NK-92 (cell line): ENCODE results near the gene CADM2.
"Not testable (repeated sequence)": the region's sequence is repeated elsewhere in the genome, so short reads cannot be mapped to it uniquely, and the experiment has no call there.

ENCODE experiments used
- DNase-seq: peaks from one replicate; lab custom pipeline; 2025; ENCODE audit not compliant: unreplicated experiment; lab: John Stamatoyannopoulos, UW

Gene CADM2

GRCh38 chr3:85631070-85631469 is 672.3 kb downstream of the CADM2 start:
- DNase-seq: no peak

- no peak for DNase-seq
These were observed 674.1 kb downstream of the CADM2 start for GRCh38 chr3:85632921-85633320.

- no peak for DNase-seq
These were observed 693.6 kb downstream of the CADM2 start for GRCh38 chr3:85652360-85652759.

DNA sequence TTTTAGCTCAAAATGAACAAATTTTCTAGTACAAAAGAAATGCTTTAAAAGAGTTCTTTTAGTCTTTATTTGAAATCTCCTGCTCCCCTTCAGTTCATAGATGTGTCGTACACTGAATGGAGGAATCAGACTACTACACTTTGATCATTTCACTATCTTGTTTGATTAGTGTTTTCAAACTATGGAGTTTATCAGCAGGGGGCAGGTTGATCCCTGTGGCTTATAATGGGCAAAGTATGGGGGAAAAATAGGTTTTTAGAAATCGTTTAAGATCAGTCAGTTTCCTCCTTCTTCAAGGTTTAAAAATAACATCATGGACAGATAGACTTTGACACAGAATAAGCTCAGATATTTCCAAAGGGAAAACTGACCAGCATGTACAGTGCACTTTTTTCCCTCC is 701.7 kb downstream of the CADM2 start:
- no peak for DNase-seq

GRCh38 chr3:85662462-85662861 is 703.7 kb downstream of the CADM2 start:
- no peak for DNase-seq

DNA sequence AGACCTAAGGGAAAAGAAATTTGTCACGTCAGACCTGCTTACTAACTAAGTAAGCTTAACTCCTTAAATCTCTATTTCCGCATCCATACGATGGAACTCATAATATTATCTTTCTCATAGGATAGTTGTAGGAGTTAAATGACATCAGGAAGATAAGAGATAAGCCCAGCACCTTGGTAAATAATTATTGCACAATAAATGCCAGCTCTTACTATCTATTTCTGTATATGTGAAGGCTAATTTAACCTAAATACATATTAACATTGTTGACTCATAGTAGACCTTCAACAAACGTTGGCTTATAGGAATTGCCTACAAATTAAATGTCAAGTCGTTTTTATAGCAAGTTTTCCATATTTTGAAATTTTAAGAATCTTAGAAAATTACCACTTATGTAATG is 709.0 kb downstream of the CADM2 start:
- no peak for DNase-seq

- DNase-seq: no peak
These were observed 711.9 kb downstream of the CADM2 start for GRCh38 chr3:85670634-85671205.

DNA sequence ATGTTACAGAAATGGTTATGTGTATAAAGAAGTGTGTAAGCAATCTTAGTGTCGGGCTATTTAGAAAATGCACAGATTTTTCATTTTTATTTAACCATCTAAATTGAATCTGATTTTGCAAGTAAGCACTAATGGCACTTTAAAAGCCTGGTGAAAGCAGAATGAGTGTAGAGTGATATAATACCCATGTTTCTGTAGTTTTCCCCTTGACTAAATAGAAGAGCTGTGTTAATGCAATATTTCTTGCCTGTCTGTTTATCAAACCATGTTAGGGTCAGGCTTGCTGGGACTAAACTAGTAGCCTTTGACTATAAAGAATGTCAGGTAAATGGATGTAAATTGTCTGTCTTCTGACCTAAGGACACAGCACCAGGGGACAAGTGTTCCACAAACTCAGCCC is 714.0 kb downstream of the CADM2 start:
- no peak for DNase-seq

- no peak for DNase-seq
These were observed 719.9 kb downstream of the CADM2 start for GRCh38 chr3:85678713-85679112.

- DNase-seq: no peak
These were observed 723.1 kb downstream of the CADM2 start for GRCh38 chr3:85681906-85682305.

GRCh38 chr3:85691196-85691595 is 732.4 kb downstream of the CADM2 start:
- no peak for DNase-seq

DNA sequence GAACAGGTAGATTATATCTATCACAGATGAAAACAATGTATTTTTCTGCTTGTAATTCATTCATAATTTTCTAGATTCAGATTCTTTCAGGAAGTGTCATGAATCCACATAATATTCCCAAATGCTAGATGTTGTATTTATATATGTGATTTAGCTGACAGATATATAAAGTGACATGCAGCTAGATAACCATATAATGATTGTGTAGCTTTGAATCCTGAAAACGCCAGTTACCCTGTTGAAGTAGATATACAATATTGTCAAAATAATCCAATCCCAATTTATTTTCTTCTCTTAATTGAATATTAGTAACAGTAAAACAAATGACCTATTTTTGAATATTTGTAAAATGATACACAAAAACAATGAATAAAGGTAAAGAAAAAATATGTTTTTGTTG is 738.4 kb downstream of the CADM2 start:
- no peak for DNase-seq

- no peak for DNase-seq
These were observed 747.3 kb downstream of the CADM2 start for GRCh38 chr3:85706130-85706529.

- DNase-seq: not testable (repeated sequence)
These were observed 749.5 kb downstream of the CADM2 start for GRCh38 chr3:85708325-85708724.

- no peak for DNase-seq
These were observed 750.6 kb downstream of the CADM2 start for GRCh38 chr3:85709346-85709892.

- no peak for DNase-seq
These were observed 751.7 kb downstream of the CADM2 start for GRCh38 chr3:85710490-85710889.

DNA sequence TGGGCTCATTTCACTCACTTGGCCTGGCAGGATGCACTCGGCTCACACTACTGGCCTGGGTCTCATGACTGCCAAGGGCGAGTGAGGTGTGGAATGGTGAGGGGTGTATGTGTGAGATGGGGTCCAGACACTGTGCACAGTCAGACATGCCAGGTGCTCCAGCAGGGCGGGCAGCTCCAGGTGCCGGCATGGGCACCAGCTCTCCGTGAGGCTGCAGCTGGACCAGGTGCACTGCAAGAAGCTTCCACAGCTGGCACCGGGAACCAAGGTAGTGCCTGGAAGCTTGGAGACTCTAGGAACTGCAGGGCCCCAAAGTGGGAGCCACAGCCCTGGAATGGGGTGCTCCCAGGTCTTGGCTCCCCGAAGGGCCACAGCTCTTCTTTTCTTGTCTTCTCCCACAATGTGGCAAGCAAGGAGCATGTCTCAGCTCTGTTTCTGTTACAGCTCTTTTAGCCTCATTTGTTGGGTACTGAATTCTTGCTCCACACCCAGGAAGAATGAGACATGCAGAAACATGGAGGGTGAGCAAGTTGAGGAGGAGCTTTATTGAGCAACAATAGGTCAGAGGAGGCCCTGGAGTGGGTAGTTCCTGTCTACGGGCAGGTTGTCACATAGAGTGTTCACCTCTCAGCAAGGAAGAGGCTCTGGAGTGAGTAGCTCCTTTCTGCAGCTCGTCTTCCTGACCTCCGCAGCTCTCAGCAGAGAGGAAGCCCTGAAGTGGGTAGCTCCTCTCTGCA is 762.8 kb downstream of the CADM2 start:
- DNase-seq: no peak

DNA sequence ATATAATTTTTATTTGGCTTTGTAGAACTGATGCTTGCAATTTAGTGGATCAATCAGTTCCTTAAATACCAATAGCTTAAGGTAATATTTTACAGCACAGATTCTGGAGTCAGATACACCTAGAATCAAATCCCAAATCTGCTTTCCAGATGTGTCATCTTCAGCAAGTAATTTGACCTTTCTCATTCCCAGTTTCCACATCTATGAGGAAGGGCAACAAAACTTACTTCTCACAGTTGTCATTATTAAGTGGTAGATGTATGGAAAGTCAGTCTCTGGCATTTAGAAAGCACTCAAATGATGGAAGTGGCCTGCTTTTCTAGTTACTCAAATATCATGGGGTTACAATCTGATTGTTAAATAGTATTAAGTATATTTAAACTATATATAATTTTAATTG is 767.0 kb downstream of the CADM2 start:
- DNase-seq: no peak

DNA sequence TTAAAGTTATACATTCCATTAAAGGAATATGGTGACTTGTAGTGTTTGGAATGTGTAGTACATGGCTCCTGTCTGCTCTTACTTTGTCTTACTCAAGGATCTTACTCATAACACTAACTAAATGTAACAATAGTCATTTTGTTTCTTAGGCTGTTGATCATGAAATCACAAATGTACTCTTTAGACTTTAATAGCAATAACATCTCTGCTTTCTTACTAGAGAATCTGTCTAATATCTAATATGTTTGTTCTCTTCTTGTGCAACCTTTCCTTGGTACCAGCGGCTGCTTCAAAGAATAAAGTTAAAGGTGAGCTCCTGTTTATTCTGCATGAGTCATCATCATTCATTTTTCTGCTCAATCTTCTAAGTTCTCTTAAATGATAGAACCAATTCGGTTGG is 767.5 kb downstream of the CADM2 start:
- DNase-seq: no peak

GRCh38 chr3:85737846-85738245 is 779.1 kb downstream of the CADM2 start:
- DNase-seq: no peak

- no peak for DNase-seq
These were observed 781.8 kb downstream of the CADM2 start for GRCh38 chr3:85740561-85740960.

DNA sequence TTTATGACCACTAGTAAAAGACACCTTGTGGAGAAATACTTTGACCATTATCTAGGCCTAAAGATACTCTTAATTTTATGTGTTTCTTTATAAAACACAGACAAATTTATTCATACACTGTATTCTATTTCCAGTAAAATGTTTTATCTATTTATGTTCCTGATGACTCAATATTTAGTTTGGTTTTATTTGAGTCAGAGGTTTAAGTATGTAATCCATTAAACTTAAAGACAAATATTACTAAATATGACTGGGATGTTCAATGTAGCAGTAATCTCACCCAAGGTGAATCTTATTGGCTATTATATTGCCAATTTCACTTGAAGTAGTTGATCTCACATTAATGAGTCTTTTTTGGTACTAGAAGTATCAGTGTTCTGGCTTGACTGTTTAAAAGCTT is 799.7 kb downstream of the CADM2 start:
- no peak for DNase-seq

DNA sequence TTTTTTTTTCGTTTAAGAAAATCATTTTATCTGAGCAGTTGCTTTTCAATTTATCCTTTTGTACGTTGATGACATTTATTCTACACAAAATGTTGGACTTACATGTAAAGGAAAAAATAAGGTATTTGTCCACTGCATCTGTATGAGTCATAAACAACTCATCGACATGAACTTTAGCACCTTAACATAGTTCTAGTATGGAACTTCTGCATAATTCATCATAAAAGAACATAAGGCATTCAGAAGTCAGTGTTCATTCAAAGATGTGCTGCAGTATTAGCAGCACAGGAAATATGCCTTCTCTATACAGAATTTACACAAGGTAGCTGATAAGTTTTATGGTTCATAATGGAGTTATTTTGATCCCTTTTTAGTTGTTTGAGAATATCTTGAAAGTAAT is 801.6 kb downstream of the CADM2 start:
- DNase-seq: no peak
